Adipocyte (in vitro differentiated cells): ENCODE results near the gene VPS33A.
A peak's percentile ranks its signal among the peaks of the same experiment; 100 is the strongest.

Experiments used
- DNase-seq: peaks from one replicate; pipeline ENCODE4 v3.0.0-alpha.2; 2015; ENCODE audit warnings: low read depth
- H3K27me3 ChIP-seq: replicated peaks from 2 replicates; pipeline ENCODE4 v1.7.0; 2013; ENCODE audit warnings: mild to moderate bottlenecking, low read length, moderate library complexity; ENCODE audit not compliant: control insufficient read depth, insufficient read depth
- H3K36me3 ChIP-seq: 2 replicates; pipeline ENCODE4 v1.7.0; 2013; ENCODE audit warnings: low read length, mild to moderate bottlenecking, moderate library complexity; ENCODE audit not compliant: control insufficient read depth, insufficient read depth, severe bottlenecking
- H3K4me1 ChIP-seq: 2 replicates; pipeline ENCODE4 v1.7.0; 2013; ENCODE audit warnings: mild to moderate bottlenecking, low read length, moderate library complexity; ENCODE audit not compliant: control insufficient read depth, insufficient read depth
- H3K4me3 ChIP-seq: 2 replicates; pipeline ENCODE4 v1.7.0; 2013; ENCODE audit warnings: mild to moderate bottlenecking, low read length, moderate library complexity
- H3K9ac ChIP-seq: 2 replicates; pipeline ENCODE4 v1.7.0; 2013; ENCODE audit warnings: mild to moderate bottlenecking, low read length, moderate library complexity
- H3K9me3 ChIP-seq: 2 replicates; pipeline ENCODE4 v1.7.0; 2013; ENCODE audit warnings: mild to moderate bottlenecking, low read length, moderate library complexity; ENCODE audit not compliant: control insufficient read depth

VPS33A gene

DNA sequence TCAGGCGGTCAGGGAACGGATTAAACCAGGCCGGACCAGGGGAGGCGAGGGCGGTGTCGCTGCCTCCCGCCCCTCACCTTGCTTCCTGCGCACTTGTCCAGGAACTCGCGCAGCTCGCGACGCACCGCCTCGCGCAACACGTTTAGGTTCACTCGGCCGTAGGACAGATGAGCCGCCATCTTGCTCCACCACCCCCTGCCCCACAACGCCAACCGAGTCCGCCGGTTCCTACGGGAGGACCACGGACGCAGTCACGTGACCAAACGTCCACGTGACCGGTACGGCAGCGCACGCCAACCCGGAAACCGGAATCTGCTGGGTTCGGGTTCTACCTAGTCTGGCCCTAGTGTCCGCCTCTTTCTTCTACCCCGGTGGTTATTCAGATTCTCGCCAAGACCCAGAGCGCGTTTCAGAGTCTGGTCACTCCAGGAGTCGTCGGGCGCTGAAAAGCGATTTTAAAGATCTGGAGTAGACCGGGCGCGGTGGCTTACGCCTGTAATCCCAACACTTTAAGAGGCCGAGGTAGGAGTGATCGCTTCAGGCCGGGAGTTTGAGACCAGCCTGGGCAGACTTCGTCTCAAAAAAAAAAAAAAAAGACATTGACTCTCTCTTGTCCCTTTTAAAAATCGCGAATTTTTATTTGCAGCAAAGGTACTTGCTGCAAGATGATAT lies at the start of gene VPS33A:
Gene VPS33A (minus strand): TSS at position 265 of the 672 bp plus-strand sequence. CDS start 86 bp downstream, at position 179.
- peaks cover 12% of the 10 kb centered on the region for H3K4me1 ChIP-seq
- peaks cover 22% of the 10 kb centered on the region for H3K36me3 ChIP-seq
- H3K9ac ChIP-seq, result peak within 1 kb of the TSS; percentile 94
- H3K27me3 ChIP-seq, result no peaks in the 10 kb centered on the region
- no peaks in the 10 kb centered on the region for H3K9me3 ChIP-seq
- DNase-seq, result peak; percentile 98
- H3K4me3 ChIP-seq, result peak within 1 kb of the TSS; percentile 84

DNA sequence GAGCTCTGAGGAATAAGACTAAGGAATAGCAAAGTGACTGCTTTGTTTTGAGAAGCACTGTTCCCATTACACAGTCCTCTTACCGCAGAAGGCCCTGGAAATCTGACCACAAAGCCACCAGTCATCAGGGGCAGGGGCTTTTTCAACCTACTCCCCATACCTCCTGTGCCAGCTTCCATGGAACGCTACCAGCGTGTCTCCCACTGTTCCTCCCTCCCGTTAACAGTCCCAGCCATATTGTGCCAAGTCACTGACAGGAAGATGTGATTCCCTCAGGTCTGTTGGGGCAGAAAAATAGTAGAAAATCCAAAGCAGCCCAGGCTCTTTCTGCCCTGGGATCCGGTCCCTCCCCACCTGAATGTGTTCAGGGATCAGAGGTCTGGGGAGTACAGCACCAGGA lies 46.6 kb upstream of the VPS33A start:
- H3K9me3 ChIP-seq, result no peaks in the 10 kb centered on the region
- peaks cover 1% of the 10 kb centered on the region for H3K4me1 ChIP-seq
- peaks cover 77% of the 10 kb centered on the region for H3K36me3 ChIP-seq

DNA sequence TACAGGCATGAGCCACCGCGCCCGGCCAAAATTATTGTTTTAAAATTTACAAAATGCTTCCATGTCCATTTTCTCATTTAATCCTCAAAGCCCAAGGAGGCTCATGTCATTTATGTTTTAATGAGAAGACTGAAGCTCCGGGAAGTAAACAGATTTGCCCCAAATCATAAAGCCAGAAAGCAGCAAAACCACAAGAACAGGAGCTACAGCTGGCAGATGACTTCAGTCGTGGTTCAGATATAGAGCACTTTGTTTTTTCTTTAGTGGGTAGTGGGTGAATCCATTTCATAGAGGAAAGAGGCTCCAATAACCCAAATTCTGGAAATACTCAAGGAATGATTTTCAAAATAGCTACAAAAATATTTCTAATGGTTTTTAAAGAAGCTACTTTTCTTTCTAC lies 45.4 kb upstream of the VPS33A start:
- DNase-seq, result no peak
- Histone ChIP-seq H3K9ac (no peak overlapping the region), H3K9me3 (no peaks in the 10 kb centered on the region), H3K4me3 (no peak overlapping the region), H3K27me3 (no peaks in the 10 kb centered on the region), H3K4me1 (no peaks in the 10 kb centered on the region), H3K36me3 (peaks cover 75% of the 10 kb centered on the region)

More for the DNA sequence above, 46.6 kb upstream of the VPS33A start:
- Histone ChIP-seq H3K4me3 (no peak overlapping the region), H3K9ac (no peak overlapping the region), H3K27me3 (no peaks in the 10 kb centered on the region)
- DNase-seq, result no peak

DNA sequence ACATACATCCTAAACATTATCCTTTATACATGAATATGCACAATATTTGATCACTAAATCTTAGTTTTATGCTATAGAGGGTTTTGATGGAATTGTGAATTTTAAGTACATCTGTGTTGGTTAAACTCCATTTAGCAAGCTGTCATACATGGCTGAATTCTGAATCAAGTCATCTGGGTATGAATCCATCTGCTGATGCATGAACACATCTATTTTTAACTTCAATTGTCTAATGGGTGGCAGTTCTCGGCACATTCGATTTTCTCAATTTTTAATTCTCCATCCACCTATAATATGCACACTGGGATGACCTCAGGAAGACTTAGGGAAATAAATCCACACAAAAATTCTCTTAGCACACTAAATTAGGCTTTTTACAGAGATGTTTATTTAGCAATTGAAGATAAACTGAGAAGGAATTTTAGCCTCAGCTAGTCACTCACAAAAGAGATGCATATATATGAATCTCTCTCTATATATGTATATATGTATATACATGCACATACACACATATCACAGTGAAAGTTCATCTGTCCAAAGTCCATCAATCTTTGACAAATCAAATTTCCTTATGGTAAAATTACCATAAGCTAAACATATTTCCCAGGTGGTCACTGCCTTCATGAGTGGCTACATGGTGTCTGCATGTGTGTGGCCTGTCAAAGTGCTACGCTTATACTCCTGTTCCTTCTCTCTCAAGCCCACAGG lies 44.5 kb upstream of the VPS33A start:
- Histone ChIP-seq H3K9me3 (no peaks in the 10 kb centered on the region), H3K9ac (no peak overlapping the region), H3K36me3 (peaks cover 75% of the 10 kb centered on the region), H3K4me1 (no peaks in the 10 kb centered on the region), H3K27me3 (no peaks in the 10 kb centered on the region), H3K4me3 (no peak overlapping the region)
- DNase-seq, result no peak

DNA sequence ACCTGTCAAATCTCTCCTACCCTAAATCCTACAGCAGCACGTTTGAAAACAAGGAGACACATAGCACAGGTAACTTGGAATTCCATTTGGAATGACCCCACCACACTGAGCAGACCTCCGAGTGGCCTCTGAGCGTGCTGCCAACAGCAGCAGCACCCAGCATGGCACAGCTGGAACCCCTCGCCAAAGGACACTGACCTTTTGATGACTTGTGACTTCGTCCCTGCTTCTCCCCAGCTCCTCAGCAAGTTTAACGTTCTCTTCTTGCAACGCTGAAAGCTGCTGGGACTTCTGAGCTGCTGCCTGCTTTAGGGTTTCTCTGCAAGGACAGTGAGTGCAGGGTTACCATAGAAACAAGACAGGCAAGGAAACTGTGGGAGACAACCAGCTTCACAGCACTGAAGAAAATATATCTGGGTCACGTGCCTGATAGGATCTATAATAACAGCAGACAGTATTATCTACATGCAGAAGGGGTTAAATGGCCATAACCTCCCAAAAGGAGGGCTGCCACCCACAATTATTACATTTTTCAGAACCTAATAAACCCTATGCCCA lies 43.3 kb upstream of the VPS33A start:
- no peaks in the 10 kb centered on the region for H3K4me1 ChIP-seq
- DNase-seq, result no peak
- H3K4me3 ChIP-seq, result no peak overlapping the region
- H3K27me3 ChIP-seq, result no peaks in the 10 kb centered on the region
- peaks cover 75% of the 10 kb centered on the region for H3K36me3 ChIP-seq
- H3K9ac ChIP-seq, result no peak overlapping the region
- no peaks in the 10 kb centered on the region for H3K9me3 ChIP-seq

- Histone ChIP-seq H3K27me3 (no peaks in the 10 kb centered on the region), H3K36me3 (peaks cover 71% of the 10 kb centered on the region), H3K4me1 (no peaks in the 10 kb centered on the region), H3K9ac (no peak overlapping the region), H3K4me3 (no peak overlapping the region), H3K9me3 (no peaks in the 10 kb centered on the region)
- peak; percentile 67 for DNase-seq
Observed at GRCh38 chr12:122308811-122309210, 42.5 kb upstream of the VPS33A start.

DNA sequence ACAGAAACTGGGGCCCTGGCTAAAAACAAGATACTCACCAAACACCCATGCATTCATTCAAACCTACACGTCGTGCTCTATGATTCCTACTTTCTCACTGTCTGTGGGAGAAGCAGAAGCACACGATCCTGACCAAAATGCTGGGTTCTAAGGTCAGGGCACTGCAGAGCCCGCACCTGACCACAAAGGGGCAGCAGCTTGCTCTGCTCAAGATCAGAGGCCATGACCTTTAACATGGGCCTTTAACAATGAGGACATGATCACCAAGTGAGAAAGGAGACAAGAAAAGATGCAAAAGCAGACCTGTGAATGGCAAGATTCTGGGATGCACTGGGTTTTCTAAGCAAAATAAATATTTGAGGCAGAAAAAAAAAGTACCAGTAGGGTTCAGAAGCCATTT lies 40.1 kb upstream of the VPS33A start:
- DNase-seq, result no peak
- H3K9ac ChIP-seq, result no peak overlapping the region
- no peaks in the 10 kb centered on the region for H3K9me3 ChIP-seq
- no peaks in the 10 kb centered on the region for H3K27me3 ChIP-seq
- H3K4me3 ChIP-seq, result no peak overlapping the region
- no peaks in the 10 kb centered on the region for H3K4me1 ChIP-seq
- H3K36me3 ChIP-seq, result peaks cover 75% of the 10 kb centered on the region

DNA sequence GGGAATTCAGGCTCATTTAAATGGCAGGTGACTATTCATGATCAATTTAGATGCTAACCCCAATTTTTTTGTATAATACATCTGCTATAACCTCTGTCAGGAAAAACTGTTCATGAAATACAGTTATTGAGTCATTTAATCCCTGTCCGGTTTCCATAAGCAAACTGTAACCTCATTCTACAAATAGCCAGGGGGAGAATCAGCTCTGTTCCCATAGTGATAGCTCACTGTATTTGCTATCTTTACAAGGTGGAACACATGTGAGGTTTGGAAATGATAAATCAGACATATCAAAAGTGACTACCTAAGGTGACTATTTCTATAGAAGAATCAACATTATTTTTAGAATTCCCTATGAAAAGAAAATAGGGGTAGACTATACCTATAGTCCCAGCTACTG lies 38.6 kb upstream of the VPS33A start:
- DNase-seq, result peak; percentile 20
- Histone ChIP-seq H3K36me3 (peaks cover 71% of the 10 kb centered on the region), H3K9ac (no peak overlapping the region), H3K9me3 (no peaks in the 10 kb centered on the region), H3K27me3 (no peaks in the 10 kb centered on the region), H3K4me1 (peaks cover 7% of the 10 kb centered on the region), H3K4me3 (no peak overlapping the region)

GRCh38 chr12:122303068-122303467 lies 36.8 kb upstream of the VPS33A start:
- H3K4me3 ChIP-seq, result no peak overlapping the region
- no peak for DNase-seq
- H3K4me1 ChIP-seq, result peaks cover 7% of the 10 kb centered on the region
- no peak overlapping the region for H3K9ac ChIP-seq
- H3K9me3 ChIP-seq, result no peaks in the 10 kb centered on the region
- no peaks in the 10 kb centered on the region for H3K27me3 ChIP-seq
- peaks cover 65% of the 10 kb centered on the region for H3K36me3 ChIP-seq

GRCh38 chr12:122298071-122298748 lies 31.9 kb upstream of the VPS33A start:
- H3K4me1 ChIP-seq, result peaks cover 7% of the 10 kb centered on the region
- no peaks in the 10 kb centered on the region for H3K27me3 ChIP-seq
- no peak overlapping the region for H3K9ac ChIP-seq
- no peak for DNase-seq
- peaks cover 4% of the 10 kb centered on the region for H3K9me3 ChIP-seq
- H3K4me3 ChIP-seq, result no peak overlapping the region
- peaks cover 60% of the 10 kb centered on the region for H3K36me3 ChIP-seq

DNA sequence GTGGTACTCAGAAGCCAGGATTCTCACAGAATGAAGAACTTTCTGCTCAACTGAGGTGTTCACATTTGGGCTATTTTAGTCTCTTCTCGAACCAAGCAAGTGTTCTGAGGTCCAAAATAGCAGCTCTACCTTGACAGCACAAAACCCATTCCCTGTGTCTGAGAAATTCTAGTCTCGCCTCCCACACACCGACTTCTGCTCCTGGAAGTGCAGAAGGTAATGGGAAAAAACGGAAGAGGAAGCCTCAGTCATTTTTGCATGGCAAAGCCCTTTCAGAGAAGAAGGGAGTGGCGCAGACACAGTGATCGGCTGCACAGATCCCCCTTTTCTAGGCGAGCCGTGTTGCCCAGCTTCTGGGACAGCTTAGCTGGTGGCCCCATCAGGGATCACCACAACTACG lies 31.2 kb upstream of the VPS33A start:
- Histone ChIP-seq H3K27me3 (no peaks in the 10 kb centered on the region), H3K4me1 (peaks cover 7% of the 10 kb centered on the region), H3K4me3 (no peak overlapping the region), H3K9ac (no peak overlapping the region), H3K36me3 (peaks cover 55% of the 10 kb centered on the region), H3K9me3 (peaks cover 4% of the 10 kb centered on the region)
- no peak for DNase-seq
